Endothelial cell of hepatic sinusoid (primary cell): ENCODE results near the gene CCL22.

Source experiments
- in situ Hi-C: cut with HindIII; loops from 2 replicates; pipeline ENCODE4 v1.10.0; 2017; ENCODE audit warnings: low sequenced_read_pairs

The CCL22 gene

GRCh38 chr16:57345666-57346204 lies 12.8 kb upstream of the CCL22 start:
- in situ Hi-C loops = loop anchor here (5.0 kb wide), 1 partner anchor 47 kb away; no protein-coding TSS in a partner anchor

GRCh38 chr16:57347858-57348257 lies 10.7 kb upstream of the CCL22 start:
- in situ Hi-C loops = loop anchor here (5.0 kb wide), 1 partner anchor 44 kb away; no protein-coding TSS in a partner anchor

- in situ Hi-C loops = loop anchor here (5.0 kb wide), 1 partner anchor 44 kb away; no protein-coding TSS in a partner anchor
These were observed 10.3 kb upstream of the CCL22 start for GRCh38 chr16:57348327-57348726.

GRCh38 chr16:57349212-57350031 lies 9.2 kb upstream of the CCL22 start:
- in situ Hi-C loops = loop anchor here (5.0 kb wide), 1 partner anchor 43 kb away; no protein-coding TSS in a partner anchor

GRCh38 chr16:57352636-57353047 lies 5.9 kb upstream of the CCL22 start:
- in situ Hi-C loops = no loop called here

- in situ Hi-C loops = no loop called here
These were observed 4.3 kb upstream of the CCL22 start for GRCh38 chr16:57354311-57354710.

DNA sequence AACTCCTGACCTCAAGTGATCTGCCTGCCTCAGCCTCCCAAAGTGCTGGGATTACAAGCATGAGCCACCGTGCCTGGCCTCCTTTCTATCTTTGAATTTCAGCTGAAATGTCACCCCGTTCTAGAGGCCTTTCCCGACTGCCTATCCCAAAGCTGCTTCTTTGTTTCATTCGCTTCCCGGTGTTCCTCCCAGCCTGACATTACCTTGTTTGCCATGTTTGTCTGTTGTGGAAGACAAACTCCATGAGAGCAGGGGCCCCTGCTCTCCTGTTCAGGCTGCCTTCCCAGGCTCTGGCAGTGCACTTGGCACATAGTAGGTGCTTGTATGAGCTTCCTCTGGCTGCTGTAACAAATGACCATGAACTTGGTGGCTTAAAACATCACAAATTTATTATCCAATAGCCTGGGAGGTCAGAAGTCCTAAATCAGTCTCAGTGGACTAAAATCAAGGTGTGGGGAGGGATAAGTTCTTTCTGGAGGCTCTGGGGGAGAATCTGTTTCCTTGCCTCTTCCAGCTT lies 2.6 kb upstream of the CCL22 start:
- in situ Hi-C loops = no loop called here

DNA sequence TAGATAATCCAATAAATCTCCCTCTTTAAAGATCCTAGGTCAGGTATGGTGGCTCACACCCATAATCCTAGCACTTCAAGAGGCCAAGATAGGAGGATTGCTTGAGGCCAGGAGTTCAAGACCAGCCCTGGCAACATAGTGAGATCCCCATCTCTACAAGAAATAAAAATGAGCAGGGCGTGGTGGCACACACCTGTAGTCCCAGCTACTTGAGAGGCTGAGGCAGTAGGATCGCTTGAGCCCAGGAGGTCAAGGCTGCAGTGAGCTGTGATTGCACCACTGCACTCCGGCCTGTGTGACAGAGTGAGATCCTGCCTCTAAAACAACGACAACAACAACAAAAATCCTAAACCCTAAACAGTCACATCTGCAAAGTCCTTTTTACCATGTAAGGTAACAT lies 2.0 kb upstream of the CCL22 start:
- in situ Hi-C loops = no loop called here

- in situ Hi-C loops = no loop called here
These were observed 1.1 kb upstream of the CCL22 start for GRCh38 chr16:57357330-57358085.

DNA sequence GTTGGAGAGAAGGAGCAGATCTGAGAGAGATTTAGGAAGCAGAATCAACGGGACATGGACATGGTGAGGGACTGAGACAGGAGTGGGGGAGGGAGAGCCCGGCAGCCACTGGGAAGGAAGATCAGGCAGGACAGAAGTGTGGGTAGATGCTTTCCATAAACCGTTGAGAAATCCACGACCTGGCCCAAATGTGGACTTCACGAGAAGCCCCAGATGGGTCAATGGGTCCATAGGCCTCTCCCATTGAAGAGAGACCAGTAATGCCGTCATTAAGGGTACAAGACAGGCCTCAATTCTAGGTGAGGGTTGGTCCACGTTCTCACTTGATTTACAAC lies 530 bp upstream of the CCL22 start:
- in situ Hi-C loops = no loop called here

DNA sequence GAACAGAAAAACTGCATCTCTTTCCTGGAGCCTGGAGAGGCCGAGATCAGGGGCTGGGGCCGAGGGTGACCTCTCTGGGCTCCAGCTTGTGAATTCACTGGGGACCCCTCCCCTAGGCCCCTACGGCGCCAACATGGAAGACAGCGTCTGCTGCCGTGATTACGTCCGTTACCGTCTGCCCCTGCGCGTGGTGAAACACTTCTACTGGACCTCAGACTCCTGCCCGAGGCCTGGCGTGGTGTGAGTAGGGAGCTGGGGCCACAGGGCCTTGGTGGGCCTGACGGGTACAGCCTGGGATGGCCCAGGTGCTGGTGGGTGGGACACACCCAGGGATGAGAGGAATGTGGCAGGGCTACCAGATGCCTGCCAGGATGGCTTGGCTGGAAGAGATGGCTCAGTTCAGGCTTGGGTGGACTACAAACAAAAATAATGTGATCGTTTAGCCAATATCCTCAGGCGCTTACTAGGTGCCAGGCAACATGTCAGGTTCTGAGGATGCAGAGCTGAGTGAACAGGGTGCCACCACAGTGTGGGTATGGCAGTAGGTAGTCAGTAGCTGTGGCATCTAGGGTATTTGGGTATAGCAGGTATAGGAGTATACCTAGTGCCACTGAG lies 1.8 kb downstream of the CCL22 start:
- in situ Hi-C loops = no loop called here

DNA sequence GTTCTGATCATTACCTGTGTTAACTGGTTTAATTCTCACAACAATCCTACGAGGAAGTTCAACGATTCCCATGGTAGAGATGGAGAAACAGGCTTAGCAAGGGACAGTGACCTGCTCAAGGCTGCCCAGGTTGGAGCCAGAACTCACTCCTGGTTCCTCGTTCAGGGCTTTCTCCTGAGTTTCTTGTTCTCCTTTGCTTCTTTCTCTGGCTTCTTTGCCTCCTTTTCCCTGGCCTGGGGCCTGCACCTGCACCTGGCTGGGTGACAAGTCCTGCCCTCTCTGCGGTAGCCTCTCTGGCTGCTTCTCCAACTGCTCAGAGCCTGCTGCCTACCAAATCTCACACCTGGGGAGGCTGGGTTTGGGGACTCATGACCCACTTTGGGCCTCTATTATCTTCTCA lies 2.8 kb downstream of the CCL22 start:
- in situ Hi-C loops = no loop called here

GRCh38 chr16:57364143-57364542 lies 5.6 kb downstream of the CCL22 start:
- in situ Hi-C loops = no loop called here

DNA sequence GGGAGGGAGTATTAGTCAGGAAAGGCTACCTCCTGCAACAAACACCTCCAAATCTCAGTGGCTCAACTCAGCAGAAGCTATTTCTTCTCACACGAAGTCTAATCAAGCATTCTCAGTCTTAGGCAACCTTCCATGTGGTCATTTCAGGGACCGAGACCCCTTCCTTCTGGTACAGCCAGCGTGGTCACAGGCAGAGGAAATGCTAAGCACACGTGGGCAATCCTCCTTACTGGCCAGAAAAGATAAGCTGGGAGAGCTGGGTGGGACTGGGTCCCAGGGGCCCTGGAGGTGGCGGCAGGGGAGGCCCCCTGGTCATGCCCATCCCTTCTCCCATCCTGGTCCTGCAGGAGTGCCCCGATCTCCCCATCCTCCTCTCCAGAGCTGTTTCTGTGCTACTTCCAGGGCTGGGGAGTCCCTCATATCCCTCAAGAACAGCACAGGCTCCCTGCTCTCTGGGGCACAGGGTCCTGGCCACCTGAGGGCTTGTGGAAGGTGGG lies 8.0 kb downstream of the CCL22 start:
- in situ Hi-C loops = no loop called here

DNA sequence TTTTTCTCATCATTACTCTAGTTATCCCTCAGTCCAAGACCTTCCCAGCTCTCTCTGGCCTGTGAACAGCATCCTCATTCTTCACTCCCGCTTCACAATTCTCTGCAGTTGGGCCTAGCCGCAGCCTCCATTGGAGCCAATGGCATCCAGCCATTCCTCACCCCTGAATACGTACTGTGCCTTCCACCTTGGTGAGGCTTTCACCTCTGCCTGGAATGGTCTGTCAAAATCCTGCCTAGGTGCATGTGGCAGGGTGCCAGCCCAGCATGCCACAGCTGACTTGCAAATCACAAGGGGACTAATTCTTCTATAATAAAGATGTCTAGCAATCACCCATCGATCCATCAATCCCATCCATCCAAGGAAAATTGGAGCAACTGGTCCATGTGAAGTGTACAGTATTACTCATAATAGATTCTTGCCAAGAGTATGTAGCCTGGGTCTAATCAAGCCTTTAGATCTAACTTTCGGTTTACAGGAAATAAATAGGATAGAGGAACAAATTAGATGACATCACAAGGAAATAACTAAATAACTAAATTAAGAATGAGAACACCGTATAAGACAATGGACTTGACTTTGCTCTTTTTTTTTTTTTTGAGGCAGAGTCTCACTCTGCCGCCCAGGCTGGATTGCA lies 8.7 kb downstream of the CCL22 start:
- in situ Hi-C loops = no loop called here

DNA sequence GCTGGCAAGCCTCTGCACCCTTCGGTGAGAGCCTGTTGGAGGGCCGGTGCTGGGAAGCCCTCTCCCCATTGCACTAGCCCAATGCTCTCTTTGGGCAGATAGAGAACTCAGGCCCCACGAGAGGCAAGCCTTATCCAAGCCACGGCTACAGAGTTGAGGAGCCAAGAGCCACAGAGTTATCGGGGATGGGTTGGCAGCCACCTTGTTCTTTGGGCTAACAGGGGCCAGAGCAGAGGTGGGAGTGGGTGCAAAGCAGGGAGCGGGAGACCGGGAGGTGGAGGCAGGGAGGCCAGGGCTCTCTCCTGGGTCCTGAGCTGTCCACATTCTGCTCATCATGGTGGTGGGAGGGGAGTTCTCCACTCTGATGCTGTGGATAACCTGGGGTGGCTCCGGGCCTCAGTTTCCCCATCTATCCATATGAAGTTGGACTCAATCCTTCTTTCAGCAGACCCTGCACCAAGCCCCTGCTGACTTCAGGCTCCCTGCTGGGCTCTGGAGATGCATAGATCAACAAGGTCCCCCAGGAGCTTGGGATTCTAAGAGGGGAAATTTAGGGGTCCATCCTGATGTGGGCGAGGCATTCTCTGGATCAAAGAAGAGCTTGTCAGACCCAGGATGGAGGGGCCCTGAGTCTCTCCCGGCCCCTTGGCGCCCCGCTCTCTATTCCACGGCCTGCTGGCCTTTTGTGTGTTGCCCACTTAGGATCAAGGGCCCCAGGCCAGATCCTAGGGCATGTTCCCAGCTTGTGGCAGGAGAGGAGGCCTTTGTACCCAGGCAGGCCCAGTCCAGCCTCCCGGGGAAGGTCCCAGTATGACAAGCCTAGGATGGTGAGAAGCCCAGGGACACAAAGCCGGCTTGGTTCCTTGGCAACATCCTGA lies 13.2 kb downstream of the CCL22 start:
- in situ Hi-C loops = no loop called here

DNA sequence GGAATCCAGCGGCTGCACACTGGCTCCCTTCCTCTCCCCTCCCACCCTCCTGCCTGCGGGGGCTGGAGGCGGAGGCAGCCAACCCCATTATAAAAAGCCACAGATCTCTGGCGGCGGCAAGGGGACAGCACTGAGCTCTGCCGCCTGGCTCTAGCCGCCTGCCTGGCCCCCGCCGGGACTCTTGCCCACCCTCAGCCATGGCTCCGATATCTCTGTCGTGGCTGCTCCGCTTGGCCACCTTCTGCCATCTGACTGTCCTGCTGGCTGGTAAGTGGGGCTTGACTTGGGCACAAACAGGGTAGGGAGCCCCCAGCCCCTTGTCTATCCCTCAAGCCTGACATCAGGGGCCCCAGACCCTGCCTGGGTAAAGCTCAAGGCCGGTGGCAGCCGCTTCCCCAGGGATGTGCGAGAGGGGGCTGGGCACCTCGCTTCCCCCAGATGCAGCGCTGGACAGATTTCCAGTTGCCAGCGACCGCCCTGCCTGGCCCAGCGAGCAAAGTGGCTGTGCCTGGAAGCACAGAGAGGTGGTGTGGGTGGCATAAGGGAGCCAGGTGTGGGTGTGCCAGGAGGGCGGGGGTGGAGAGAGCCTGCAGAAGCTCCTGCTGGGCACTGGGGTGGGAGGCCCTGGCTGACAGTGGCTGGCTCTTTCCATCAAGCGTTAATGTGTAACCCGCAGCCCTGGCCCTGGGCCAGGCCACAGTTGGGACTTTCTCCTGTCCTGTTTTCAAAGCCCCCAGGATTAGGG lies 14.0 kb downstream of the CCL22 start, which contains the start of gene CX3CL1:
CX3CL1 (plus strand) TSS at position 119 of the 745 bp plus-strand sequence; CDS start at position 198, 79 bp downstream.
- in situ Hi-C loops = no loop called here

DNA sequence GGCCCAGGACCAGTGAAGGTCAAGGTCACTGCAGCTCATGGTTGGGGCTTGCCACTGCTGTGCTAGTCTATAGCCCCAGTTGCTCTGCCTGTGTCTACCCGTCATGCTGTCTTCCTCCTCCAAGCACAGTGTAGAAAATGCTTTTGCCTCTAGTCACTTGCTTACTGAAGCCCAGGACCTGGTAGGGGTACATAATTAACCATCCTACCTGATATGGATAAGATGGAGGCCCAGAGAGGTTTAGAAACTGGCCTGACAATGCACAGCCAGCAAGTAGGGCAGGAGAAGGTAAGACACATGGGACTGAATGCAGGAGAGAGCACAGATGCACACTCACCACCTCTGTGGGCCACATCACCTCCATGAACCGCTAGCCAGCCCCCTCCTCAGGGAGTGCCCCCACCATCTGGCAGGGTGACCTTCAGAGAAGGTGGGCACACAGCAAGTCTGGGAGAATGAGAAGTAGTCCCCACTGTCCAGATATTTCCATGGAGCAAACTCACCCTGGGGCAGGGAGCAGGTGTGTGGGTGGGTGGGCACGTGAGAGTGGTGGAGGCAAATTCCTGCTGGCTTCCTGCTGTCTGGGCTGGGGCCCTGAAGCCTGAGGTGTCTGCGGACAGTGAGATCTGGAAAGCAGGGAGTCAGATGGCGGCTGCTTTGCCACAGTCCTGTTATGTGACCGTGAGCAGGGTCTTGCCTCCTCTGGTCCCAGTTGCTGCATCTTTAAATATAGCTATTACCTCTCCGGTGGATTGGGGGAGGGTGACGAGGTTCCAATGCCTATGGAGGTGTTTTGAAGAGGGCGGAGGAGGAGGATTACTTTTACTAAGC lies 14.7 kb downstream of the CCL22 start:
- in situ Hi-C loops = no loop called here
